ACC112 (cell line): Measurements from ENCODE around the gene NTRK2.

Experiments
- H2AFZ ChIP-seq: fragments of 200-600 bp; sonication (generic); one replicate; pipeline ENCODE4 v1.6.0; 2017; ENCODE audit warnings: antibody characterized with exemption, low read length; ENCODE audit not compliant: unreplicated experiment
- H3K27ac ChIP-seq: fragments of 200-600 bp; sonication (generic); 2 replicates; pipeline ENCODE4 v1.5.1; 2014; ENCODE audit warnings: low read depth, mild to moderate bottlenecking, antibody characterized with exemption, low read length, moderate library complexity
- H3K27me3 ChIP-seq: fragments of 200-600 bp; sonication (generic); 2 replicates; pipeline ENCODE4 v1.6.1; 2014; ENCODE audit warnings: mild to moderate bottlenecking, antibody characterized with exemption, low read length, moderate library complexity, mixed read lengths; ENCODE audit not compliant: insufficient read depth
- H3K36me3 ChIP-seq: fragments of 200-600 bp; sonication (generic); 2 replicates; pipeline ENCODE4 v1.6.1; 2016; ENCODE audit warnings: mild to moderate bottlenecking, antibody characterized with exemption, low read length, moderate library complexity, mixed read lengths; ENCODE audit not compliant: insufficient read depth
- H3K4me1 ChIP-seq: fragments of 200-600 bp; sonication (generic); one replicate; pipeline ENCODE4 v1.6.1; 2016; ENCODE audit warnings: low read length, mixed read lengths; ENCODE audit not compliant: insufficient read depth, unreplicated experiment, control insufficient read depth
- H3K4me3 ChIP-seq: fragments of 200-600 bp; sonication (generic); 2 replicates; pipeline ENCODE4 v1.5.1; 2014; ENCODE audit warnings: mild to moderate bottlenecking, low read depth, low read length
- H3K79me2 ChIP-seq: fragments of 200-600 bp; sonication (generic); one replicate; pipeline ENCODE4 v1.6.0; 2016; ENCODE audit warnings: low read length; ENCODE audit not compliant: control insufficient read depth, unreplicated experiment, insufficient read depth

Gene NTRK2

DNA sequence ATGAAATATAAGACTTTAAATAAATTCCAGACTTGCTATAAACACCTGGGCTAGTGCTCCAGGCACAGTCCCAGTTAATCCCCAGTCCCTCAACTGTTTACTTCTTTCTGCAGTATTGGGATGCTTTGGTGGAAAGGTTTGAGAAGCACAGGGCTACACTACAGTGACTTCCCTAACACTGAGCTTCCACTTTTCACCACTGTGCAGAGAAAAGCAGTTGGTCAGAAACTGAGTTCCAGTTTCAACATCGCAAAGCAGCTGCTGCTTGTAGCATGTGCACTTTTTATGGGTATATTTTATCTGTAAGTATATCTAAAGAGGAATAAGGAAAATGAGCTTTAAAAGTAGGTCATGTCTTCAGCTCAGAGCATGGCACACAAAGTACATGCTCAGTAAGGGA lies 339.7 kb downstream of the NTRK2 start:
- Histone ChIP-seq H3K79me2 (no peaks in the 10 kb centered on the region), H3K27ac (no peak overlapping the region), H3K27me3 (no peaks in the 10 kb centered on the region), H3K4me3 (no peak overlapping the region), H3K4me1 (no peaks in the 10 kb centered on the region), H2AFZ (no peak overlapping the region), H3K36me3 (no peaks in the 10 kb centered on the region)

DNA sequence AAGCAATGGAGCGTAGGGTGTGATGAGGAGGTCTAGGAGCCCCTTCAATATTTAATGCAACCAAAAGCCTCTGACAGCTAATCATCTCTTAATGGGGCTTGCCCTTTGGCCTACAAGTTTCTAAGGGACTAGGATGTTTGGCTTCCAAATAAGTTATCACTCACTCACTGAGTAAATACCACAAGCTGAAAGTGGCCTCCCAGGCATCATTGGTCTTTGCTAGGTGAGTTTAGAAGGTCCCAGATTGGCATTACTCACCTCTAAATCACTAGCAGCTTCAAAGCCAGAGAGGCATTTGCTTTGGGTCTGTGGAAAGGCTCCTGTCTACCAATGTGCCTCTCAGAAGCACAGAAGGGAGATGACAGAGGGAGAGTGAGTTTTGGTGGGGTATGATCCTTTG lies 344.2 kb downstream of the NTRK2 start:
- no peaks in the 10 kb centered on the region for H3K27me3 ChIP-seq
- no peaks in the 10 kb centered on the region for H3K4me1 ChIP-seq
- H3K79me2 ChIP-seq: no peaks in the 10 kb centered on the region

DNA sequence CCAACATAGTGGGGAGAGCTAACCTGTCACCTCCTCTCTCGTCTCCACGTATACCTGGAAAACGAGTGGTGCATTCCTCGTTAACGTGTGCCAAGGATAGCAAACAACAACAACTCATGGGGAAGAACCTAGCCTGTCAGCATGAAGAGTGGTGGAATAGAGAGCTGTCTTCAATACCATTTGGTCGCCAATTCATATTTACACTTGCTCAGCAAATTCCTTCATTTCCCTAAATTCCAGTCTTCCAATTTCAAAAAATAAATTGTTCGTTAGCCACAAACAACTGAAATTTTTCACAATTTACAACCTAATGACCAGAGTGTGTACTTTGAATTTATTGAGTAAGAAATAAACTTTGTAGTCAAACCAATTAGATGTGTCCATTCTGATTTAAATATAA lies 344.8 kb downstream of the NTRK2 start:
- no peak overlapping the region for H3K27ac ChIP-seq
- no peaks in the 10 kb centered on the region for H3K27me3 ChIP-seq
- H3K36me3 ChIP-seq: no peaks in the 10 kb centered on the region
- H3K4me1 ChIP-seq: no peaks in the 10 kb centered on the region
- no peak overlapping the region for H3K4me3 ChIP-seq
- no peak overlapping the region for H2AFZ ChIP-seq
- H3K79me2 ChIP-seq: no peaks in the 10 kb centered on the region

More for the DNA sequence above, 344.2 kb downstream of the NTRK2 start:
- H3K36me3 ChIP-seq: no peaks in the 10 kb centered on the region
- H3K4me3 ChIP-seq: no peak overlapping the region
- no peak overlapping the region for H3K27ac ChIP-seq
- no peak overlapping the region for H2AFZ ChIP-seq

DNA sequence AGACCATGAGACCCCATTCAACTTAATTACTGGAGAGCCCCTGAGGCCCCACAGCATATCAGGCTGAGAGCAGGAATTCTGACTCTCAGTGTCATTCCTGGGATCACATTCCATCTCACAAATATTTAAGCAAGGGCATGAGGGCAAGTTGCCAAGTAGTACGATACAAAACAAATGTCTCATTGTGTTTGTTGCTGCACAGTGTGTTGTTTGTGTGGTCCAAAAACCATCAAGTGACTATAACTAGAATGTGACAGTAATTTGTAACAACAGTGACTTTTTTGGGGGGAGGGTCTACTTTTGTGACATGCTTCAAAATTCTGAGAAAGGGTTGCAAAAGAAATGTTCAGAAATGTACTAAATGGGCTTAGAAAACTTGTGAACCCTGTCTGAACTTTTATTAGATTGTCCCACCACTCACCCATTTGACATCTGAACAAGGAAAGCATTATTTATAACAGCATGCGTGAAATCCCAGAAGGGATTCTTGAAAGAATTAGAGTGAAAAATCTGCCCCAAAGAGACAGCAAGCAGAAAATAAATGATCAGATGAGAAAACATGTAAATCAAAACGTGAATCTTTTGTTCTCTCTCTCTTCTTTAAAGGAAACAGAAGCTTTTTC lies 347.0 kb downstream of the NTRK2 start:
- Histone ChIP-seq H3K27me3 (no peaks in the 10 kb centered on the region), H3K27ac (no peak overlapping the region), H2AFZ (no peak overlapping the region), H3K36me3 (no peaks in the 10 kb centered on the region), H3K4me3 (no peak overlapping the region), H3K4me1 (no peaks in the 10 kb centered on the region), H3K79me2 (no peaks in the 10 kb centered on the region)

DNA sequence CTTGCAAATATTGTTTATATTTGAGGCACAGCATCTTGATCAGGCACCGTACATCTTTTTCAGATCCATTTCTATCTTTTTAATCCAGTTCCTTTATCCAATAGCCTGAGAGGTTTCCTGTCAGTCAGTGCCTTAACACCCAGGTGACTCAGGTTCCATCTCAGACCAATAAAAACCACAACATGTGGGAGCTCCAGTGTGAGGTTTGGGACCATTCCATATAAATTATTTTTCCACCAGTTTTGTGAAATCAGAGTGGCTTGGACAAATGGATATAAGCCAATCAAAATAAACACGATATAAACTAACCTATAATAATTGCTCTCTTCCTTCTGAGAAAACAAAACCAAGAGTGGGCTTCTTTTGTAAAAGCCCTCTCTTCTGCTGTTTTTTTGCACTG lies 351.3 kb downstream of the NTRK2 start:
- Histone ChIP-seq H3K4me3 (no peak overlapping the region), H3K27me3 (no peaks in the 10 kb centered on the region), H3K4me1 (no peaks in the 10 kb centered on the region)

DNA sequence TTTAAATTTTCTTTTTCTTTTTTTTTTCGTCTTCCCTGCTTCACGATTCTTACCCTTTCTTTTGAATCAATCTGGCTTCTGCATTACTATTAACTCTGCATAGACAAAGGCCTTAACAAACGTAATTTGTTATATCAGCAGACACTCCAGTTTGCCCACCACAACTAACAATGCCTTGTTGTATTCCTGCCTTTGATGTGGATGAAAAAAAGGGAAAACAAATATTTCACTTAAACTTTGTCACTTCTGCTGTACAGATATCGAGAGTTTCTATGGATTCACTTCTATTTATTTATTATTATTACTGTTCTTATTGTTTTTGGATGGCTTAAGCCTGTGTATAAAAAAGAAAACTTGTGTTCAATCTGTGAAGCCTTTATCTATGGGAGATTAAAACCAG lies 352.2 kb downstream of the NTRK2 start:
- no peaks in the 10 kb centered on the region for H3K4me1 ChIP-seq
- H3K27ac ChIP-seq: no peak overlapping the region
- no peaks in the 10 kb centered on the region for H3K36me3 ChIP-seq
- no peaks in the 10 kb centered on the region for H3K79me2 ChIP-seq
- no peak overlapping the region for H2AFZ ChIP-seq
- H3K4me3 ChIP-seq: no peak overlapping the region
- H3K27me3 ChIP-seq: no peaks in the 10 kb centered on the region

More for the DNA sequence above, 351.3 kb downstream of the NTRK2 start:
- no peaks in the 10 kb centered on the region for H3K36me3 ChIP-seq
- no peak overlapping the region for H2AFZ ChIP-seq
- H3K79me2 ChIP-seq: no peaks in the 10 kb centered on the region
- no peak overlapping the region for H3K27ac ChIP-seq

DNA sequence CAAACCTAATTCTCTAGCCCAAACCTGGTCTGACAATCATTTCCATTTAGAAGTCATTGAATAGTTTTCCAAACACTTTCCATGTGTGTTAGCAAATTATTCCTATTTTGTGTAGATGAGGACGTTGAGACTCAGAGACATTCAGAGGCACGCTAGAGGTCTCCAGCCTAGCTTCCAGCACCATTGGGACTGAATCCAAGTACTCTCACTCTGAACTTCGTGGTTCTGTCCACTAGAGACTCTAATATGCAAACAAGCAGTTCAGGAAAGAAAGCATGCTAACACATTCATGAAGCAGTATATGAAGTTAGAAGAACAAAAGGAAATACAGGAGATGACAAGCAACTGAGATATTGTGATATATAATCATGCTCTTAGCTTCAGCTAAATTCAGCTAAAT lies 354.8 kb downstream of the NTRK2 start:
- Histone ChIP-seq H3K36me3 (no peaks in the 10 kb centered on the region), H3K27me3 (no peaks in the 10 kb centered on the region), H3K4me1 (no peaks in the 10 kb centered on the region), H2AFZ (no peak overlapping the region), H3K79me2 (no peaks in the 10 kb centered on the region), H3K4me3 (no peak overlapping the region), H3K27ac (no peak overlapping the region)

DNA sequence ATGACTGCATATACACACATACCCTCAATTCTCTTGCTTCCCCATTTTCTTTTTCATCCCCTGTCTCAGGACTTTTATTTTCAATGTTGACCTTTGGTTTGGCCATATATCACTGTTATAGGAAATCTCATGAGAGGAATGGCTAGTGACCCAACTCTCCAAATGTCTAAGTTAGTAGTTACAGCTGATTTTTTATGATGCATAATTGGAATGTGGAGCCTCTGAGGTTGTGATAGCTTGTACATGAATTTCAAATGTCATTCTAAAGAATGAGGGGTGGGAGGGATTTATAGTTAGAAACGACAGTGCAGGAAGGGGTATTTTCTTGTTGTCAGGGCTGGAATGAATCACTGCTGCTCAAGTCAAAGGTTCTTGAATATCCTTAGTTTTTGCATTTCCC lies 356.1 kb downstream of the NTRK2 start:
- Histone ChIP-seq H3K4me3 (no peak overlapping the region), H3K36me3 (no peaks in the 10 kb centered on the region), H3K27me3 (no peaks in the 10 kb centered on the region), H3K27ac (no peak overlapping the region), H3K4me1 (no peaks in the 10 kb centered on the region), H2AFZ (no peak overlapping the region), H3K79me2 (no peaks in the 10 kb centered on the region)

DNA sequence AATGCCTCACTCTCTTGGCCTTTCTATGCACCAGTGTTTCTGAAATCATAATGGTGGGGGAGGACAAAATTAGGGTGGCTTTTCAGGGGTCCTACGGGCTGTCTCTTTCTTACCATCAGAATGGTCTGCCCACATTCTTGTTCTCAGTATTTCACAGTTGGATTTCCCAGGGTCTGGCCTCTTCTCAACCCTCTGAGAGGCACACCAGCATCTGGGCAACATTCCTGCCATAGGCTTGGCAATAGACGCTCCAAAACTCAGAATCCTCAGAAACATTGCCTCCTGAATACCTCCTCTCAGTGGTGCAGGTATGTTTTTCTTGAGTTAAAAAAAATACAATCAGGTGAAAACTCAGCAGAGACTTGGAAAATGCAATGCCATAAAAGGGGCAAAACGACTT lies 358.3 kb downstream of the NTRK2 start:
- Histone ChIP-seq H3K27ac (no peak overlapping the region), H3K79me2 (no peaks in the 10 kb centered on the region), H2AFZ (no peak overlapping the region), H3K27me3 (no peaks in the 10 kb centered on the region), H3K4me3 (no peak overlapping the region), H3K36me3 (no peaks in the 10 kb centered on the region), H3K4me1 (no peaks in the 10 kb centered on the region)

DNA sequence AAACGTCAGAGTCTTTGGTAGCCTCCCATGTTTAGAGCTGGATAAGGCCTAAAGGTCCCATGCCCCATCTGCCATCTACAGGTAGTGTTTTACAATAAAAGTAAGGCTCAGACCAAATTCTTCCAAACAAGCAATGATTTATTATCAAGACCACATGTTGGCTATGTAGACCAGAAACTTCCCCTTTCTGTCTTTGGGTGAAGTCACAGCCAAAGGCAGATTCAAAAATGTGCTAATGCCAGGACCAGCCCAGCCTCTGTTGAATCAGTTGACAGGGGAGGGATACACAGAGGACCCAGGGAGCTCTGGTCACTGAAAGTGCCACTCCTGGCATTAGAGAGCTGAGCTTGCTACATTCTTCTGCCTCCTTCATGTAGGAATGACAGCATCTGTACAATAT lies 360.8 kb downstream of the NTRK2 start:
- no peak overlapping the region for H3K4me3 ChIP-seq
- H3K4me1 ChIP-seq: no peaks in the 10 kb centered on the region
- H3K27me3 ChIP-seq: no peaks in the 10 kb centered on the region
- H3K27ac ChIP-seq: no peak overlapping the region
- no peaks in the 10 kb centered on the region for H3K79me2 ChIP-seq
- H3K36me3 ChIP-seq: no peaks in the 10 kb centered on the region
- H2AFZ ChIP-seq: no peak overlapping the region

DNA sequence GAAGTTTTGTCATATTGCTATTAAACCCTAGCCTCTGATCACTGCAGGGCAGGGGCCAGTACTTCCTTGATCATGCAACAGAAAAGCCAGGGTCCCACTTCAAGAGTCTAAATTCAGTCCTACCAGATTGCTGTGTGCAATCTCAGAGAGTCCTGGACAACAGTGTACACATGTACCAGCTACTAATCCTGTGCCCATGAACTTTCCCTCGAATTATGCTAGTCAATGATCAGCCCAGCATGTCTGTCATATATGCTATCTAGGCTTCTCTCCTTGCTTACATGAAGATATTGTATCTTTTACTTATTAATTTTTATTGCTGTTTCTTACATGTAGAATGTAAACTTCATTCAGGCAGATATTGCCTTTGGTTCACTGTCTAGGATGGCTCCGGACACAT lies 367.0 kb downstream of the NTRK2 start:
- no peaks in the 10 kb centered on the region for H3K27me3 ChIP-seq
- H3K4me3 ChIP-seq: no peak overlapping the region
- no peaks in the 10 kb centered on the region for H3K4me1 ChIP-seq
- H3K79me2 ChIP-seq: no peaks in the 10 kb centered on the region
- no peaks in the 10 kb centered on the region for H3K36me3 ChIP-seq
- no peak overlapping the region for H3K27ac ChIP-seq
- H2AFZ ChIP-seq: no peak overlapping the region
